Spleen (tissue), 7 donors: ENCODE data around the gene SPG11.

Experiments used
- POLR2A ChIP-seq, 3 donors: fragments of 450-650 bp; IDR thresholded peaks; one replicate each; pipeline ENCODE4 v1.5.1; 2017; ENCODE audit warnings: antibody characterized with exemption in 3 of 3, mild to moderate bottlenecking in 1 of 3
- TF ChIP-seq, protein P1 (sequence below), 11 experiments: fragments of 200-600 bp in 7 of 11; fragments of 450-650 bp in 4 of 11; sonication (generic) in 4 of 11; IDR thresholded peaks in 8 of 11; conservative IDR thresholded peaks in 3 of 11; 1 replicate in 7 of 11; 2 replicates in 4 of 11; pipeline versions ENCODE4 v1.4.0 to v1.8.0; 2016 to 2021; ENCODE audit warnings: antibody characterized with exemption in 11 of 11, inconsistent platforms in 4 of 11, mild to moderate bottlenecking in 1 of 11
- donor health status: DM: no; HTN: no; CAD: no; lungs with moderate emphysema.
- donor health status: DM: no; HTN: no; CAD: no.
- donor health status: DM: no; HTN: no; CAD: no.

- TF ChIP-seq, protein P1, sequence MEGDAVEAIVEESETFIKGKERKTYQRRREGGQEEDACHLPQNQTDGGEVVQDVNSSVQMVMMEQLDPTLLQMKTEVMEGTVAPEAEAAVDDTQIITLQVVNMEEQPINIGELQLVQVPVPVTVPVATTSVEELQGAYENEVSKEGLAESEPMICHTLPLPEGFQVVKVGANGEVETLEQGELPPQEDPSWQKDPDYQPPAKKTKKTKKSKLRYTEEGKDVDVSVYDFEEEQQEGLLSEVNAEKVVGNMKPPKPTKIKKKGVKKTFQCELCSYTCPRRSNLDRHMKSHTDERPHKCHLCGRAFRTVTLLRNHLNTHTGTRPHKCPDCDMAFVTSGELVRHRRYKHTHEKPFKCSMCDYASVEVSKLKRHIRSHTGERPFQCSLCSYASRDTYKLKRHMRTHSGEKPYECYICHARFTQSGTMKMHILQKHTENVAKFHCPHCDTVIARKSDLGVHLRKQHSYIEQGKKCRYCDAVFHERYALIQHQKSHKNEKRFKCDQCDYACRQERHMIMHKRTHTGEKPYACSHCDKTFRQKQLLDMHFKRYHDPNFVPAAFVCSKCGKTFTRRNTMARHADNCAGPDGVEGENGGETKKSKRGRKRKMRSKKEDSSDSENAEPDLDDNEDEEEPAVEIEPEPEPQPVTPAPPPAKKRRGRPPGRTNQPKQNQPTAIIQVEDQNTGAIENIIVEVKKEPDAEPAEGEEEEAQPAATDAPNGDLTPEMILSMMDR (IDR thresholded peaks at IDR 0.05 in 8 of 11, conservative IDR thresholded peaks at IDR 0.05 in 3 of 11), result no peak
- TF ChIP-seq POLR2A (IDR thresholded peaks at IDR 0.05), result no peak
These were observed 66.9 kb downstream of the SPG11 start for GRCh38 chr15:44596511-44597010.
